Effector memory CD4-positive, alpha-beta T cell (primary cell): ENCODE data around the gene CAMK4.
"Not testable (repeated sequence)": the region's sequence is repeated elsewhere in the genome, so short reads cannot be mapped to it uniquely, and the experiment has no call there.

ENCODE experiments used
- DNase-seq, 3 donors: peaks; one replicate each; pipeline ENCODE4 v3.0.0-alpha.2; 2020
- H3K27ac ChIP-seq: 2 replicates; pipeline ENCODE4 v1.7.0; 2013; ENCODE audit warnings: mild to moderate bottlenecking, low read length, moderate library complexity; ENCODE audit not compliant: insufficient read depth, poor library complexity, severe bottlenecking
- H3K27me3 ChIP-seq: replicated peaks from 2 replicates; pipeline ENCODE4 v1.7.0; 2013; ENCODE audit warnings: mild to moderate bottlenecking, low read length; ENCODE audit not compliant: insufficient read depth, control insufficient read depth, poor library complexity, severe bottlenecking
- H3K36me3 ChIP-seq: 2 replicates; pipeline ENCODE4 v1.7.0; 2013; ENCODE audit warnings: mild to moderate bottlenecking, low read length, moderate library complexity; ENCODE audit not compliant: control insufficient read depth, insufficient read depth
- H3K4me1 ChIP-seq: 2 replicates; pipeline ENCODE4 v1.7.0; 2013; ENCODE audit warnings: low read length, mild to moderate bottlenecking; ENCODE audit not compliant: control insufficient read depth, insufficient read depth, poor library complexity, severe bottlenecking
- H3K4me3 ChIP-seq: 2 replicates; pipeline ENCODE4 v1.7.0; 2013; ENCODE audit warnings: low read length, low read depth, mild to moderate bottlenecking; ENCODE audit not compliant: insufficient read depth, poor library complexity, severe bottlenecking
- H3K9me3 ChIP-seq: 2 replicates; pipeline ENCODE4 v1.7.0; 2013; ENCODE audit warnings: mild to moderate bottlenecking, low read length, moderate library complexity; ENCODE audit not compliant: control insufficient read depth

Gene CAMK4

DNA sequence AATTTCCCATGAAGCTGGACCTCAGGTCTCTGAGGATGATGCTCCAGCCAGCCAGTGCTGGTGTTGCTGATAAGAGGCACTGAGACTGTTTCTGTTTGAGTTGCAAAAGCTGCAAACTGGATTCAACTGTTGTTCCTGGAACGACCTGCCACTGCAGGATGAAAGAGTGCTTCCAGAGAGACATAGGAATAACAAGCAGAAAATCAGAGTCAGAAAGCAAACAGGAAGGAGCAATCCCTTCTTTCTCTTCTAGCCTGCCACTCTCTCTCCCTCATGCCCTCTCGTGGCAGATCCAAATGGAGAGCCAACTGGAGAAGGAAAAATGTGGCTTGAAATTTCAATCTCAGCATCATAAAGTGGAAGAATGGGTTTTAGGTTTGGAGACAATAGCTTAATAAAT lies 177.7 kb downstream of the CAMK4 start:
- no peak for DNase-seq
- Histone ChIP-seq H3K27me3 (no peaks in the 10 kb centered on the region), H3K27ac (no peak overlapping the region), H3K9me3 (no peaks in the 10 kb centered on the region), H3K4me1 (no peaks in the 10 kb centered on the region), H3K4me3 (no peak overlapping the region), H3K36me3 (peaks cover 29% of the 10 kb centered on the region)

- no peak overlapping the region for H3K27ac ChIP-seq
- H3K27me3 ChIP-seq, result no peaks in the 10 kb centered on the region
- no peaks in the 10 kb centered on the region for H3K4me1 ChIP-seq
- no peaks in the 10 kb centered on the region for H3K9me3 ChIP-seq
- peaks cover 26% of the 10 kb centered on the region for H3K36me3 ChIP-seq
- H3K4me3 ChIP-seq, result no peak overlapping the region
- no peak for DNase-seq
Observed at GRCh38 chr5:111404270-111404769, 180.1 kb downstream of the CAMK4 start.

- no peaks in the 10 kb centered on the region for H3K27me3 ChIP-seq
- peaks cover 8% of the 10 kb centered on the region for H3K36me3 ChIP-seq
- H3K4me3 ChIP-seq, result no peak overlapping the region
- DNase-seq, result no peak
- H3K9me3 ChIP-seq, result no peaks in the 10 kb centered on the region
- H3K4me1 ChIP-seq, result no peaks in the 10 kb centered on the region
- no peak overlapping the region for H3K27ac ChIP-seq
Observed at GRCh38 chr5:111407562-111407961, 183.4 kb downstream of the CAMK4 start.

GRCh38 chr5:111408817-111409216 lies 184.6 kb downstream of the CAMK4 start:
- H3K27me3 ChIP-seq, result no peaks in the 10 kb centered on the region
- no peaks in the 10 kb centered on the region for H3K4me1 ChIP-seq
- no peak overlapping the region for H3K4me3 ChIP-seq
- H3K36me3 ChIP-seq, result peaks cover 7% of the 10 kb centered on the region
- DNase-seq, result no peak
- no peaks in the 10 kb centered on the region for H3K9me3 ChIP-seq
- H3K27ac ChIP-seq, result no peak overlapping the region

GRCh38 chr5:111409266-111409665 lies 185.1 kb downstream of the CAMK4 start:
- H3K36me3 ChIP-seq, H3K27ac ChIP-seq, H3K9me3 ChIP-seq, H3K4me3 ChIP-seq, H3K4me1 ChIP-seq, H3K27me3 ChIP-seq, DNase-seq: not testable (repeated sequence)

- H3K9me3 ChIP-seq, H3K27ac ChIP-seq, H3K4me1 ChIP-seq, H3K27me3 ChIP-seq, H3K4me3 ChIP-seq, DNase-seq, H3K36me3 ChIP-seq: not testable (repeated sequence)
Observed at GRCh38 chr5:111410067-111410466, 185.9 kb downstream of the CAMK4 start.

- DNase-seq, result no peak
- Histone ChIP-seq H3K4me3 (no peak overlapping the region), H3K27ac (no peak overlapping the region), H3K4me1 (no peaks in the 10 kb centered on the region), H3K27me3 (no peaks in the 10 kb centered on the region), H3K36me3 (peaks cover 7% of the 10 kb centered on the region), H3K9me3 (no peaks in the 10 kb centered on the region)
Observed at GRCh38 chr5:111411301-111411700, 187.1 kb downstream of the CAMK4 start.

GRCh38 chr5:111412593-111412992 lies 188.4 kb downstream of the CAMK4 start:
- H3K4me1 ChIP-seq, result no peaks in the 10 kb centered on the region
- H3K27me3 ChIP-seq, result no peaks in the 10 kb centered on the region
- H3K27ac ChIP-seq, result no peak overlapping the region
- no peaks in the 10 kb centered on the region for H3K9me3 ChIP-seq
- peaks cover 3% of the 10 kb centered on the region for H3K36me3 ChIP-seq
- H3K4me3 ChIP-seq, result no peak overlapping the region
- DNase-seq, result no peak

DNA sequence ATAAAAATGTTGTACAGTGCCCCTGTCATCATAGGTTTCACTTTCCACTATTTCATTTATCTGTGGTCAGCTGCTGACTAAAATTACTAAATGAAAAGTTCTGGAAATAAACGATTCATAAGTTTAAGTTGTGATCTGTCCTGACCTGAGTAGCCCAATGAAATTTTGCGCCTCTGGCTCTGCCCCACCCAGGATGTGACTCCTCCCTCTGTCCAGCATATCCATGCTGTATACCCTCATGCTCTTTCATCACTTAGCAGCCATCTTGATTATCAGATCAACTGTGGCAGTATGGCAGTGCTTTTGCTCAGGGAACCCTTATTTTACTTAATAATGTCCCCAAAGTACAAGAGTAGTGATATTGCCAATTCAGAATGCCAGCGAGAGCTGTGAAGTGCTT lies 190.9 kb downstream of the CAMK4 start:
- H3K27me3 ChIP-seq, result no peaks in the 10 kb centered on the region

GRCh38 chr5:111422245-111422644 lies 198.1 kb downstream of the CAMK4 start:
- H3K27me3 ChIP-seq, result no peaks in the 10 kb centered on the region
- no peak overlapping the region for H3K4me3 ChIP-seq
- peaks cover 23% of the 10 kb centered on the region for H3K36me3 ChIP-seq
- no peak overlapping the region for H3K27ac ChIP-seq
- H3K9me3 ChIP-seq, result peaks cover 4% of the 10 kb centered on the region
- no peak for DNase-seq
- H3K4me1 ChIP-seq, result no peaks in the 10 kb centered on the region

More for the DNA sequence above, 190.9 kb downstream of the CAMK4 start:
- no peak overlapping the region for H3K27ac ChIP-seq
- H3K4me1 ChIP-seq, result no peaks in the 10 kb centered on the region
- no peak overlapping the region for H3K4me3 ChIP-seq
- peaks cover 4% of the 10 kb centered on the region for H3K9me3 ChIP-seq
- no peak for DNase-seq
- H3K36me3 ChIP-seq, result peaks cover 4% of the 10 kb centered on the region
